Upper lobe of left lung (tissue), 6 donors: ENCODE measurements around the gene ENTPD6. TPM values are rescaled to one million over a fixed set of nuclear protein-coding genes. Genes with fewer than 3 reads are reported as not detected.

ENCODE experiments used
- ATAC-seq, 2 donors: fragments of 200-7000 bp; cut with Tn5 transposase; one replicate each; pipeline ENCODE4 v1.9.1; 2022; ENCODE audit warnings: mild to moderate bottlenecking in 2 of 2, moderate library complexity in 2 of 2; ENCODE audit not compliant: low FRiP score in 2 of 2
- DNase-seq, 2 donors: peaks; one replicate each; pipeline ENCODE4 v3.0.0-alpha.2; 2019 to 2020
- H3K27ac ChIP-seq, 4 donors: fragments of 200-600 bp; sonication (generic); one replicate each; pipeline ENCODE4 v1.5.1; 2016 to 2019
- H3K27me3 ChIP-seq, 4 donors: fragments of 200-600 bp; sonication (generic); one replicate each; pipeline ENCODE4 v1.5.1; 2017 to 2019
- H3K36me3 ChIP-seq, 4 donors: fragments of 200-600 bp; sonication (generic); one replicate each; pipeline ENCODE4 v1.5.1; 2016 to 2019
- H3K4me1 ChIP-seq, 4 donors: fragments of 200-600 bp; sonication (generic); one replicate each; pipeline ENCODE4 v1.5.1; 2018 to 2019
- H3K4me3 ChIP-seq, 4 donors: fragments of 200-600 bp; sonication (generic); one replicate each; pipeline ENCODE4 v1.5.1; 2017 to 2019; ENCODE audit warnings: mild to moderate bottlenecking in 2 of 4, moderate library complexity in 1 of 4
- H3K9me3 ChIP-seq, 4 donors: fragments of 200-600 bp; sonication (generic); one replicate each; pipeline ENCODE4 v1.5.1; 2018 to 2019
- EP300 ChIP-seq, 4 donors: sonication (generic); formaldehyde crosslinking; IDR thresholded peaks; one replicate each; pipeline ENCODE4 v1.5.1; 2017; ENCODE audit warnings: antibody characterized with exemption in 4 of 4, control low read depth in 2 of 4
- POLR2A ChIP-seq, 4 donors: fragments of 450-650 bp; IDR thresholded peaks; one replicate each; pipeline ENCODE4 v1.5.1; 2016 to 2017; ENCODE audit warnings: antibody characterized with exemption in 4 of 4, mild to moderate bottlenecking in 2 of 4
- POLR2AphosphoS5 ChIP-seq, 2 donors: sonication (generic); formaldehyde crosslinking; IDR thresholded peaks; one replicate each; pipeline ENCODE4 v1.5.1; 2017; ENCODE audit warnings: antibody characterized with exemption in 2 of 2
- WGBS, 2 donors: methylation state at CpG; one replicate each; pipeline ENCODE4 v1.1.5; 2017 to 2018; 5-methylcytosine and 5-hydroxymethylcytosine counted together
- total RNA-seq, 6 donors: library from RNA; depleted of rRNA in 4 of 6; stranded (reverse); fragments of >200 nt in 4 of 6; gene quantifications; one replicate each; pipeline versions ENCODE4 v1.1.0 to v1.2.1, GENCODE V29; 2016 to 2021
- TF ChIP-seq, protein P1 (sequence below), 6 experiments: fragments of 450-650 bp in 4 of 6; fragments of 200-600 bp in 2 of 6; sonication (generic) in 2 of 6; IDR thresholded peaks; one replicate each; pipeline ENCODE4 v1.5.1; 2016 to 2019; ENCODE audit warnings: antibody characterized with exemption in 6 of 6
- donor health status: DM: no; HTN: no; CAD: no; lungs with moderate emphysema.
- donor health status: DM: no; HTN: yes; CAD: no; lungs with severe emphysema.

The ENTPD6 gene
- total RNA-seq, 6 donors from 2014 or later: 53.7 to 170 (median 81.7) TPM

DNA sequence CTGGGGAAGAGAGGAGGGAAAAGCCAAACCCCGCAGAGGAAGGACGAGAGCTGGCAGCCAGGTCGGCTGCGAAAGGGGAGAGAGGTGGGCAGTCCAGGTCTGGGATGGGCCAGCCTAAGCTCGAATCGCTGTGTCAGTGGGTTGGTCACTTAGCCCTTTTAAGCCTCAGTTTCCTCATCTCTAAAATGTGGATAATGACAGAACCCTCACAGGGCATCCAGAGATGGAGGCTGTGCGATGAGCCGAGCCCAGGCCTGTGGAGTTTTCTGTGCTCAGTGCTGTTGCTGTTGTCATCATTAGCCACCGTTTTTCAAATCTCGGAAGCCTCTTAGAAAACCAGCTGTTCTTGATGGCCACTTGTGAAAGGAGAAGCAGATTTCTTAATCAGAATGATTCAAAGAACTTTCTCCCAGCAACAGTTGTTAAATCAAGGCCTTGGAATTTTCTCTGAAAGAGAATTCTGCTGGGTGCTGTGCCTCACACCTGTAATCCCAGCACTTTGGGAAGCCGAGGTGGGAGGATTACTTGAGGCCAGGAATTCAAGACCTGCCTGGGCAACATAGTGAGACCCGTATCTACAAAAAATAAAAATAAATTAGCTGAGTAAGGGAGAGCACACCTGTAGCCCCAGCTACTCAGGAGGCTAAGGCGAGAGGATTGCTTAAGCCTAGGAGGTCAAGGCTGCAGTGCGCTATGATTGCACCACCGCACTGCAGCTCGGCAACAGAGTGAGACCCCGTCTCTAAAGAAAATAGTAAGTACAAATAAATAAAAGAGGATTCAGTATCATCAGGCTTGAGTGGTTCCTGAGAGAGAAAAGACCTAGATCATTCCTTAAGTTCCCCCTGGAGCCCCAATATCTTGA, 46.3 kb upstream of the ENTPD6 start:
- TF ChIP-seq, protein P1, sequence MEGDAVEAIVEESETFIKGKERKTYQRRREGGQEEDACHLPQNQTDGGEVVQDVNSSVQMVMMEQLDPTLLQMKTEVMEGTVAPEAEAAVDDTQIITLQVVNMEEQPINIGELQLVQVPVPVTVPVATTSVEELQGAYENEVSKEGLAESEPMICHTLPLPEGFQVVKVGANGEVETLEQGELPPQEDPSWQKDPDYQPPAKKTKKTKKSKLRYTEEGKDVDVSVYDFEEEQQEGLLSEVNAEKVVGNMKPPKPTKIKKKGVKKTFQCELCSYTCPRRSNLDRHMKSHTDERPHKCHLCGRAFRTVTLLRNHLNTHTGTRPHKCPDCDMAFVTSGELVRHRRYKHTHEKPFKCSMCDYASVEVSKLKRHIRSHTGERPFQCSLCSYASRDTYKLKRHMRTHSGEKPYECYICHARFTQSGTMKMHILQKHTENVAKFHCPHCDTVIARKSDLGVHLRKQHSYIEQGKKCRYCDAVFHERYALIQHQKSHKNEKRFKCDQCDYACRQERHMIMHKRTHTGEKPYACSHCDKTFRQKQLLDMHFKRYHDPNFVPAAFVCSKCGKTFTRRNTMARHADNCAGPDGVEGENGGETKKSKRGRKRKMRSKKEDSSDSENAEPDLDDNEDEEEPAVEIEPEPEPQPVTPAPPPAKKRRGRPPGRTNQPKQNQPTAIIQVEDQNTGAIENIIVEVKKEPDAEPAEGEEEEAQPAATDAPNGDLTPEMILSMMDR (IDR thresholded peaks at IDR 0.05): no peak
- TF ChIP-seq POLR2A (IDR thresholded peaks at IDR 0.05) (no peak), EP300 (IDR thresholded peaks at IDR 0.05) (no peak), POLR2AphosphoS5 (IDR thresholded peaks at IDR 0.05) (no peak)
- DNase-seq: no peak
- peak in 1 of 2 donors; percentile 6 for ATAC-seq
- Histone ChIP-seq H3K4me3 (peak overlapping the region in 2 of 4 donors; percentile 40 to 41), H3K9me3 (no peaks in the 10 kb centered on the region), H3K4me1 (peaks cover 10 to 12% (median 11%) of the 10 kb centered on the region in 4 donors), H3K27ac (no peak overlapping the region), H3K27me3 (peaks cover 0 to 9% (median 2%) of the 10 kb centered on the region in 4 donors), H3K36me3 (no peaks in the 10 kb centered on the region)
- 66 to 72% methylated on average over 17 of the region's 17 CpGs for WGBS, 2 donors

DNA sequence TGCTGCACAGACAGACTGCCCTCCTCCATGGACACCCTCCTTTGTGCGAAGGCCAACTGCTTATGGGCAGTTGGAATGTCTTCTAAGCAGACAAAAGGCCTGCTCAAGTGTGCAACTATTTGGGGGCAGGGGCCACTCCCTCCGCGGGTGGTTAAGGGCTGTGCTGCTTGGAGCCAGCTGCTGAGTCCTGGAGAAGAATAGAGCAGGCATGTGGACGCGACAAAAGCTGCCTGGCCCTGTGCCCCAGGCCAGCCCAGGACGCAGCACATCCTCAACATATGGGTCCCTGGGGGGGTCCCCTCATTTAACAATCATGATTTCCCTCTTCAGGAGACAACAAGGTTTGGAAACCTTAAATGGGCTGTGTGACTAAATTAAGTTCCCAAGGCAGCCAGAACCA, 45.5 kb upstream of the ENTPD6 start:
- H3K9me3 ChIP-seq: no peaks in the 10 kb centered on the region
- ATAC-seq: no peak
- 77 to 84% methylated on average over 5 to 6 of the region's 6 CpGs for WGBS, 2 donors
- H3K36me3 ChIP-seq: no peaks in the 10 kb centered on the region
- H3K4me3 ChIP-seq: no peak overlapping the region
- H3K27ac ChIP-seq: no peak overlapping the region
- DNase-seq: no peak
- peaks cover 0 to 9% (median 2%) of the 10 kb centered on the region in 4 donors for H3K27me3 ChIP-seq
- H3K4me1 ChIP-seq: peaks cover 10 to 12% (median 11%) of the 10 kb centered on the region in 4 donors
- TF ChIP-seq, protein P1 (IDR thresholded peaks at IDR 0.05): no peak
- TF ChIP-seq POLR2A (IDR thresholded peaks at IDR 0.05) (no peak), EP300 (IDR thresholded peaks at IDR 0.05) (no peak), POLR2AphosphoS5 (IDR thresholded peaks at IDR 0.05) (no peak)

DNA sequence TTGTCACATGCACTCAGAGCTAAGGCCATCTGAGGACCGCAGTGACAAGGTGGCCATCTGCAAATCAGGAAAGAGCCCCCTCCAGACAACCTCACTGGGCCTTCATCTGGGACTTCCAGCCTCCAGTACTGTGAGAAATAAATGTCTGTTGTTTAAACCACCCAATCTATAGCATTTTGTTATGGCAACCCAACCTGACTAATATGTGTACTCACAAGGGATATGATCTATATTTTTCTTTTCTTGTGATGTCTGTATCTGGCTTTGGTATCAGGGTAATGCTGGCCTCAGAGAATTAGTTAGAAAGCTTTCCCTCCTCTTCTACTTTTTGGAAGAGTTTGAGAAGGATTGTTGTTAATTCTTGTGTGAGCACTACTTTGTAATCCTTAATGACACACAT, 37.5 kb upstream of the ENTPD6 start:
- TF ChIP-seq, protein P1 (IDR thresholded peaks at IDR 0.05): no peak
- TF ChIP-seq POLR2AphosphoS5 (IDR thresholded peaks at IDR 0.05) (no peak), POLR2A (IDR thresholded peaks at IDR 0.05) (no peak), EP300 (IDR thresholded peaks at IDR 0.05) (no peak)
- Histone ChIP-seq H3K36me3 (no peaks in the 10 kb centered on the region), H3K4me3 (no peak overlapping the region), H3K27ac (no peak overlapping the region), H3K4me1 (no peaks in the 10 kb centered on the region), H3K27me3 (no peaks in the 10 kb centered on the region), H3K9me3 (no peaks in the 10 kb centered on the region)
- WGBS, 2 donors: 75 to 95% methylated on average over 1 of the region's 1 CpG
- no peak for ATAC-seq
- DNase-seq: no peak

DNA sequence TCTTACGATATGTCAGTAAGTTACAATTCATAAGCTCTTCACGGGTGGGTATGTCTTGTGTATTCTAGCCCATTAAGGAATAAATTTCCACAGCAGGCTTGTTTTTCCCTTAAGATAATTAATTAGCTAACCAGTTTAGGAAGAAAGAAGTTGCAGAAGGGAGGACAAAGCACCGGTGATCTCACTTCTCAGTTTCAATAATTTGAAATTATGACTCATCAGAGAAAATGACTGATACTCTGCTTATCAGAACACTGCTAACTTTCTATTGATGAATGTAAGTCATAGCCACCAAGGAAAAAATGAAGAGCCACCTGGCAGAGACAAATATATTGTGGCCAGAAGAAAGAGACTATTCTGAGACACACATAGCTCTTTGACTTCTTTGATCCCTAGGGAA, 35.0 kb upstream of the ENTPD6 start:
- Histone ChIP-seq H3K9me3 (no peaks in the 10 kb centered on the region), H3K27ac (no peak overlapping the region), H3K36me3 (no peaks in the 10 kb centered on the region), H3K27me3 (no peaks in the 10 kb centered on the region), H3K4me1 (no peaks in the 10 kb centered on the region), H3K4me3 (no peak overlapping the region)
- DNase-seq: no peak
- no peak for TF ChIP-seq EP300 (IDR thresholded peaks at IDR 0.05)
- no peak for TF ChIP-seq POLR2AphosphoS5 (IDR thresholded peaks at IDR 0.05)
- TF ChIP-seq POLR2A (IDR thresholded peaks at IDR 0.05): no peak
- TF ChIP-seq, protein P1 (IDR thresholded peaks at IDR 0.05): no peak
- WGBS, 2 donors: 53 to 59% methylated on average over 3 of the region's 3 CpGs
- ATAC-seq: no peak
